Pons (tissue), 1 donor: ENCODE measurements around the gene NTPCR.
"Not testable (repeated sequence)": the region's sequence is repeated elsewhere in the genome, so short reads cannot be mapped to it uniquely, and the experiment has no call there.

Experiments
- DNase-seq: peaks from one replicate; pipeline ENCODE4 v3.0.0-alpha.2; 2016; ENCODE audit warnings: low spot score

NTPCR gene

DNA sequence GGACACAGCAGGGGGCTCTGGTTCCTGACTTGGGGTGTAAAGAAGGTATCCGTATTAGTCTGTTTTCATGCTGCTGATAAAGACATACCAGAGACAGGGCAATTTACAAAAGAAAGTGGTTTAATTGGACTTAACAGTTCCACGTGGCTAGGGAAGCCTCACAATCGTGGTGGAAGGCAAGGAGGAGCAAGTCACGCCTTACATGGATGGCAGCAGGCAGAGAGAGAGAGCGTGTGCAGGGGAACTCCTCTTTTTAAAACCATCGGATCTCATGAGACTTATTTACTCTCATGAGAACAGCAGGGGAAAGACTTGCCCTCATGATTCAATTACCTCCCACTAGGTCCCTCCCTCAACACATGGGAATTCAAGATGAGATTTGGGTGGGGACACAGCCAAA is 23.2 kb upstream of the NTPCR start:
- not testable (repeated sequence) for DNase-seq

DNA sequence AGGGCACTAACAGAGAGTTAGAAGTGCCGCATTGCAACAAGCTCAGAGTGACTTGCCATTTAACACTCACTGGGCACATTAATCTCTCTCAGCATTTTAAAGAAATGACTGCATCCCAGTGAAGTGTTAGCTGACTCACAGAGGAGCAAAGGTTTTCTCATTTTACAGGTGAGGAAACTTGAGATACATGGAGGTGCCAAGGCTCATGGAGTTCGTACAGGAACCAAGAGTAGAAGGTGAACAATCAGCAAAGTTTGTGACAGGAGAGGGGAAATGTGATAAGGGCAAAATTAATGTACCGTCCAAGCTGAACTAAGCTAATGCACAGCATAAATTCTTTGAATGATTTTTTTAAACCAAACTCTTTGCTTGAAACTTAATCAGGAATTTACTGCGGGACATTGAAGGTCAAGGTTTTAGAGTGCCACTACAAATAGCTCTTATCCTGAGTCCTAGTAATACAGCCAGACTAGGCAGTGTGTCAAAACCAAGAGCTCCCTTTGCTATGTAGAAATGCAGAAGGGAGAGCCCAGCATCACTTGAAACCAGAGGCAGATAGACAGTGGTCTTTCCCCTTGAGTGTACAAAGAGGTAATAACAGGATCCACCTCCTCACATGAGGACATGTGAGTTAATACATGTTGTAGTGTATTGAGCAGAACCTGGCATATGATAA is 22.4 kb upstream of the NTPCR start:
- DNase-seq: no peak

DNA sequence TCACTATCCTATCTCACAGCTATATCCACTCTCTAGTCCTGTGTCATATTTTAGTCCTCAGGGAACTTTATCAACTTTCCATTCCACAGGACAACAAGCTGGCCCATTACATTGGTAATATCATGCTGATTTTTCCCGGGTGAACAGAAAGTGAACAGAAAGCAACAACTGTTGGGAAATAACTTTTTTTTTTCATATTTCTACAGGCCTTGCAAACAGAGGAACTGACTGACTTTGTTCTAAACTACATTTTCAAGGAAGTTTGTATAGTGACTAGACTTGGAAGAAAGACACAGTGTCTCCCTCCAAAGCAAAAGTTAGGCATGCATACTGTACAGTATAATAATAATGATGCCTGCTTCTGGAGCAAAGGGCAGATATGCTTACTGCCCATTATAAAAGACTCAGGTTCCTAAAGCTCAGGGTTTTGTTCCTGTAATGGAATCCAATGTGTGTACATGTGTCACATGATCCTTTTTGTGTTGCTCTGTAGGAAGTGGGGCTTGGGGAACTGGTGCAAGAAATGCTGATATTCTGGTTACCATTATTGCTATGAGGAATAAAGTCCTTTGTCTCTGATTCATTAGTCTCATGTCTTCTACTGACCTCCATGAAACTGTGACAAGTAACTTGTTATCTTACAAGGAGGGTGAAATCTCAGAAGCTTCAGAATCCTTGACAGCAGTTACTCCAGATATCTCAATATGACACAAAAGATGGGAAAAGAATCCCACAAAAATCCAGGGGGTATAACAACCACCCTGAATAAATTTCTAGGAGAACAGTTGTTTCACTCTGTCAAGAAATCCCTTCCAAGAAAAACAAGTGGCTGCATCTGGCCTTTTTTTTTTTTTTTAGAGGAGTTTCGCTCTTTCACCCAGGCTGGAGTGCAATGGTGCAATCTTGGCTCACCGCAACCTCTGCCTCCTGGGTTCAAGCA is 17.7 kb upstream of the NTPCR start:
- no peak for DNase-seq

- no peak for DNase-seq
These were observed 13.5 kb upstream of the NTPCR start for GRCh38 chr1:232936941-232937340.

DNA sequence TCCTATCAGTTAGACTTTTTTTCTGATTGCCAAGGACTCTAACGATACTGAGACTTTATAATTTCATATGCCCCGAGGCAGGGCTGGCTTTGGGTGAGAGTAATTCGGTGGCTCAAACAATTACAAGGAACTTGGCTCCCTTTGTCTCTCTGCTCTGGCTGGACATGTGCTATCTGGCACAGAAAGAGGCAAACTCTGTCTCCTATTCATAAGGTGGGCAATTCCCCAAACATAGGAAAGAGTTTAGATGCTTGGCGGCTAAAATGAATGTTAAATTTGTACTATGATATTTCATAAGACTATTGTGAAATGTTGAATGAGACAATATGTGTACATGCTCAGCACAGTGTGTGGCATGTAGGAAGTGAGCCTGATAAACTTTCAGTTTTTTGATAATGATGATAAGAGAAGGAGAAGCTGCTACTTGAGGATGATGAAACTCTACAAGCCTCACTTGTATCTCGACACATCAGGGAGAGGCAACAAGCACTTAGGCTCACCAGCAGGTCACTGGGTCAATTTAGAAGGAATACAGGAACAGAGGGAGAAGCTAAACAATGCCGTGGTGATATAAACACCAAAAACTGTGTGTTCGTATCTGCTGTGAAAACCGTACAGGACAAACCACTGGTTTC is 12.6 kb upstream of the NTPCR start:
- no peak for DNase-seq

DNA sequence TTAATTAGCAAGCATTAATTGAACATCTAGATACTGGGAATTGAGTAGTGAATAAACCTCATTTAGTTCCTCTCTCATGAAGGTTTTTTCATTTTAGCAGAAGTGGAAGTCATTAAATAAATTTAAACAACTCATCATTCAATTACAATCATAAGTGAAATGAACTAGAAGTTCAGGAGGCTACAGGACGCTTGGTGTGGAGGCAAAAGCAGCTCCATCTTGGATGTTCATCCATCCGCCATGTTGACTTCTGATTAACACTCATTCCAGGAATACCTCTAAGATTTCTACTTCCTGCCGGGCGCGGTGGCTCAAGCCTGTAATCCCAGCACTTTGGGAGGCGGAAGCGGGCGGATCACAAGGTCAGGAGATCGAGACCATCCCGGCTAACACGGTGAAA is 11.5 kb upstream of the NTPCR start:
- DNase-seq: no peak

GRCh38 chr1:232939748-232940147 is 10.7 kb upstream of the NTPCR start:
- DNase-seq: no peak

DNA sequence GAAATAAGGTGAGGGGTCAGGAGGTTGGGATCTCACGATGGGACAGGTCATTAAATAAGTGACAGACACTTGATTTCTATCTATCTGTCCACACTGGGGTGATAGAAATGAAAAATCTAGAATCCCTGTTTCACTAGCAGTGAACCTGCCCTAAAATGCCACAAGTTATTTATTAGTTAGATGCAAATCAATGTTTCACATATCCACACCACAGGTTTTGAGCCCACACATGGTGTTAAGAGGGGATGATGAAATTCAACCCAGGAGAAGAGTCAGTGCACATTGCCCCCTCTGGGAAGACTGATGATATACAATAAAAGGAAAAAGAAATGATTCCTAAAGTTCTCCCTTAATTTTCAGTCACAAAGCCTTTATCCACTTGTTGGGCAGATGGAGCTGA is 10.1 kb upstream of the NTPCR start:
- no peak for DNase-seq

DNA sequence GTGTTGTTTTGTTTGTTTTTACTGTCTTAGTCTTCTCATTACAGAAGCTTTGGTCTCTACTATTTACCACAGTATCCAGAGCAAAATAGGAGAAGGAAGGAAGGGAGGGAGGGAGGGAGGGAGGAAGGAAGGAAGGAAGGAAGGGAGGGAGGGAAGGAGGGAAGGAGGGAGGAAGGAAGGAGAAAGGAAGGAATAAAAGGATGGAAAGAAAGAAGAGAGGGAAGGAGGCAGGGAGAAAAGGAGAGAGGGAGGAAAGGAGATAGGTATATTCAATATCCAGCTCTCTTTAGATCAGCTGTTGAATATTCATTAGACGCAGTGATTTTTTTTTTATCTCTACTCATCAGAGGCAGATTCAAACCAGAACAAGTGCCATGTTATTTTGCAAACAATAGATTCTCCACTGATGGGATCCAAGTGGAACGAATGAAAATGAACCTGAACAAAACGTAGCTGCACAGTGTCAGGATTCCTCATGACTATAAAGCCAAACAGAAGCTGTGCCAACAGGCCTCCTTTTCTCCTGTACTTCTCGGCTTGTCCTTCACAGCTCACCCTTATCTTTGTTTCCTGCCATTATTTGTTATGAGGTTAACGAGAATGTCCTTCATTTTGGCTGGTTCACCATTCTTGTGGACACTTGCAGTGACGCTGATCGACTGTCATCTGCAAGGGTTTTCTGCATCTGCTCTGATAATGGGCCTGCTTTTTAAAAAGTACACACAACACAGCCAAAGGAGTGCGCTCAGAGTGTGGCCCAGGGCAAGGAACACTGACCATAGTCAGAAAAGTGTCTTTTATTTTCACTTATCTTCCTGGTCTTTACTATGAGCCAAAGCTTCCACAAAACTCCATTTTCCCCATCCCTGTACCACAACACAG is 7.8 kb upstream of the NTPCR start:
- DNase-seq: no peak

- DNase-seq: no peak
These were observed 6.6 kb upstream of the NTPCR start for GRCh38 chr1:232943679-232944252.

DNA sequence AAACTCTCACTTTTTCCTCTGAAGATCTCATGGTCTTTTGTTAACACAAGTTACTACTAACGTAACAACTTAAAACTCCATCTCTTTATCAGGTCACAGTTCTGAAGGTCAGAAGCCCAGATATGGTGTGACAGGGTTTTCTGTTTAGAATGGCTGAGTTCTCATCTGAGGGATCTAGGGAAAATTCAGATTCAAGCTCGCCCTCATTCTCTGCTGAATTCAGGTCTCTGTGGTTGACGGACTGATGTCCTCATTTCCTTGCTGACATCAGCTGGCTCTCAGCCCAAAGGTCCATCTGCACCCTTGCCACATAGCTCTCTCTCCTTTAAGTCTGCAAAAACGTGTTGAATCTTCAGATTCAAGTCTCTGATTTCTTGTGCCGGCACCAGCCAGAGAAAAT is 6.1 kb upstream of the NTPCR start:
- DNase-seq: no peak

- no peak for DNase-seq
These were observed 695 bp upstream of the NTPCR start for GRCh38 chr1:232949636-232950196.

- DNase-seq: no peak
These were observed 769 bp downstream of the NTPCR start for GRCh38 chr1:232951180-232951579.

GRCh38 chr1:232951605-232952004 is 1.2 kb downstream of the NTPCR start:
- no peak for DNase-seq

- DNase-seq: peak; percentile 40
These were observed 2.4 kb downstream of the NTPCR start for GRCh38 chr1:232952514-232953499.

GRCh38 chr1:232954594-232955365 is 4.4 kb downstream of the NTPCR start:
- DNase-seq: no peak

DNA sequence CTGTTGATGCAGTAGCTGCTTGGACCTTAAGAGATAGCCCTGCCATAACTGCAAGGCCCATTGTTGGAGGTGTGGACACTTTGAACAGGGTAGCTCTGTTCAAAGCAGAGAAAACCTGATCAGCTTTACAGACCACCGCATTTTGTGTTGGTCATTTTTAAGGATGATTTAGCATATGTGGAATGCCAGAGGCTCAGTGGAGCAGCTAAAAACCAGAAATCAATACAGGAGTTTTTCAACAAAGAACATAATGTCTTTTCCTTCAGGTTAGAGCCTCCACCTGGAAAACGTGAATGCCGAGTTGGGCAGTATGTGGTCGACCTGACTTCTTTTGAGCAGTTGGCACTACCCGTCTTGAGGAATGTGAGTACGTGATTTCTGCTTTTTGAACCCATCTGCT is 5.7 kb downstream of the NTPCR start:
- DNase-seq: no peak

DNA sequence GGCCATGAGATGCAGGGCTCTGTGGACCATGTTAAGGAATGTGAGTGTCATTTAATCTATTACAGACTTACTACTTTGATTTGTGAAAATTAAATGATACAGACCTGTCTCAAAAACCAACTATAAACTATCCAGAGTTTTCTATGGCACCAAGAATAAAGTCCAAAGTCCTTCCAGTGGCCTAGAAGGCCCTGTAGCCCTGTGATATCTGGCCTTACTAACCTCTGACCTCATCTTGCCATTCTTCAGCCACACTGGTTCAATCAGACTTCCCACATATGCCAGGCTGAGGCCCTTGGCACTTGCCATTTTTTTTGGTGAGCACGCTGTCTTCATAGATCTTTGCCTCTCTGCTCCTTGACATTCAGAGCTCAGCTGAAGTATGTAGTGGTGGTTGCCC is 7.7 kb downstream of the NTPCR start:
- DNase-seq: no peak
